ENCODE results near the gene NR2C1. TPM values are rescaled to one million over a fixed set of nuclear protein-coding genes. Genes with fewer than 3 reads are reported as not detected.

The NR2C1 gene
- total RNA-seq, 2 donors from 2014 or later: 45.6 to 92.8 TPM

- H3K4me1 ChIP-seq (ENCODE audit: control insufficient read depth in 1 of 2, low read depth in 2 of 2): peaks cover 8 to 20% of the 10 kb centered on the region in 2 donors
- no peak overlapping the region for H3K4me3 ChIP-seq
- no peak for TF ChIP-seq CTCF (IDR thresholded peaks at IDR 0.05)
- DNase-seq (ENCODE audit: low spot score) (no peak), ATAC-seq (ENCODE audit: insufficient number of reproducible peaks, low FRiP score, low read depth) (no peak)
- H3K27me3 ChIP-seq (replicated peaks; ENCODE audit: insufficient read depth): no peaks in the 10 kb centered on the region
- H3K9me3 ChIP-seq: no peaks in the 10 kb centered on the region
- H3K27ac ChIP-seq: no peak overlapping the region
- H3K36me3 ChIP-seq: peaks cover 3% of the 10 kb centered on the region
Observed at GRCh38 chr12:95070378-95070777, 3.0 kb downstream of the NR2C1 start.

- peaks cover 17% of the 10 kb centered on the region for H3K36me3 ChIP-seq
- no peaks in the 10 kb centered on the region for H3K9me3 ChIP-seq
- DNase-seq (ENCODE audit: low spot score) (no peak), ATAC-seq (ENCODE audit: insufficient number of reproducible peaks, low FRiP score, low read depth) (no peak)
- H3K27me3 ChIP-seq (replicated peaks; ENCODE audit: insufficient read depth): no peaks in the 10 kb centered on the region
- no peak for TF ChIP-seq CTCF (IDR thresholded peaks at IDR 0.05)
- no peaks in the 10 kb centered on the region for H3K4me1 ChIP-seq (ENCODE audit: control insufficient read depth in 1 of 2, low read depth in 2 of 2)
- no peak overlapping the region for H3K4me3 ChIP-seq
- H3K27ac ChIP-seq: no peak overlapping the region
Observed at GRCh38 chr12:95066091-95066855, 7.1 kb downstream of the NR2C1 start.

GRCh38 chr12:95060951-95061350 lies 12.5 kb downstream of the NR2C1 start:
- no peaks in the 10 kb centered on the region for H3K4me1 ChIP-seq (ENCODE audit: control insufficient read depth in 1 of 2, low read depth in 2 of 2)

GRCh38 chr12:95059984-95060383 lies 13.4 kb downstream of the NR2C1 start:
- no peaks in the 10 kb centered on the region for H3K4me1 ChIP-seq (ENCODE audit: control insufficient read depth in 1 of 2, low read depth in 2 of 2)
- H3K36me3 ChIP-seq: peaks cover 45% of the 10 kb centered on the region
- no peak overlapping the region for H3K27ac ChIP-seq
- no peak overlapping the region for H3K4me3 ChIP-seq
- H3K9me3 ChIP-seq: no peaks in the 10 kb centered on the region
- TF ChIP-seq CTCF (IDR thresholded peaks at IDR 0.05): no peak
- no peaks in the 10 kb centered on the region for H3K27me3 ChIP-seq (replicated peaks; ENCODE audit: insufficient read depth)
- no peak for DNase-seq (ENCODE audit: low spot score)
- no peak for ATAC-seq (ENCODE audit: insufficient number of reproducible peaks, low FRiP score, low read depth)

More at GRCh38 chr12:95060951-95061350, 12.5 kb downstream of the NR2C1 start:
- no peak for TF ChIP-seq CTCF (IDR thresholded peaks at IDR 0.05)
- peaks cover 40% of the 10 kb centered on the region for H3K36me3 ChIP-seq
- no peak overlapping the region for H3K27ac ChIP-seq
- no peak overlapping the region for H3K4me3 ChIP-seq
- no peaks in the 10 kb centered on the region for H3K27me3 ChIP-seq (replicated peaks; ENCODE audit: insufficient read depth)
- no peaks in the 10 kb centered on the region for H3K9me3 ChIP-seq
- no peak for ATAC-seq (ENCODE audit: insufficient number of reproducible peaks, low FRiP score, low read depth)
- DNase-seq (ENCODE audit: low spot score): no peak

- H3K36me3 ChIP-seq: peaks cover 41% of the 10 kb centered on the region
- no peak for DNase-seq (ENCODE audit: low spot score)
Observed at GRCh38 chr12:95057424-95057823, 16.0 kb downstream of the NR2C1 start.

More at GRCh38 chr12:95057424-95057823, 16.0 kb downstream of the NR2C1 start:
- no peak for TF ChIP-seq CTCF (IDR thresholded peaks at IDR 0.05)
- Histone ChIP-seq H3K9me3 (no peaks in the 10 kb centered on the region), H3K4me3 (no peak overlapping the region), H3K27me3 (replicated peaks; ENCODE audit: insufficient read depth) (no peaks in the 10 kb centered on the region), H3K4me1 (ENCODE audit: control insufficient read depth in 1 of 2, low read depth in 2 of 2) (no peaks in the 10 kb centered on the region), H3K27ac (no peak overlapping the region)
- ATAC-seq (ENCODE audit: insufficient number of reproducible peaks, low FRiP score, low read depth): no peak
